ENCODE measurements around the gene ITIH2.

GRCh38 chr10:7704071-7705016, 1.2 kb downstream of the ITIH2 start:
- TF ChIP-seq GATA2 (IDR thresholded peaks at IDR 0.05; ENCODE audit: low read depth, low read length) (no peak), GATA3 (IDR thresholded peaks at IDR 0.05; ENCODE audit: low read depth, low read length) (no peak)
